Mucosa of descending colon (tissue), 3 donors: ENCODE results near the gene DPM2. TPM values are rescaled to one million over a fixed set of nuclear protein-coding genes. Genes with fewer than 3 reads are reported as not detected.

Source experiments
- ATAC-seq: fragments of 200-7000 bp; cut with Tn5 transposase; one replicate; pipeline ENCODE4 v1.9.1; 2020; ENCODE audit warnings: mild to moderate bottlenecking, moderate library complexity
- DNase-seq, 3 donors: peaks; one replicate each; pipeline ENCODE4 v3.0.0-alpha.2; 2020
- H3K36me3 ChIP-seq: fragments of 200-600 bp; one replicate; pipeline ENCODE4 v1.8.0; 2021; ENCODE audit warnings: low read depth, mild to moderate bottlenecking
- H3K4me1 ChIP-seq: fragments of 200-600 bp; one replicate; pipeline ENCODE4 v1.8.0; 2021; ENCODE audit warnings: low read depth, mild to moderate bottlenecking
- H3K4me3 ChIP-seq: fragments of 200-600 bp; one replicate; pipeline ENCODE4 v1.8.0; 2021; ENCODE audit warnings: mild to moderate bottlenecking
- H3K9me3 ChIP-seq: fragments of 200-600 bp; one replicate; pipeline ENCODE4 v1.8.0; 2021; ENCODE audit warnings: mild to moderate bottlenecking
- intact Hi-C, 2 donors: fragments of 100-400 bp; cut with DNase I in 1 of 2; cut with micrococcal nuclease in 1 of 2; formaldehyde crosslinking; loops; one replicate each; pipeline versions ENCODE4 v1.11.0 to v1.11.1; 2022; cut with DNase I, micrococcal nuclease
- total RNA-seq, 3 donors: library from RNA; stranded (reverse); fragmentation: NEBNext Ultra II Directional in 2 of 3; extraction: Animal tissue kit (Norgen Biotek cat#: 25700) in 2 of 3; gene quantifications; one replicate each; pipeline versions ENCODE4 v1.2.1 to v1.2.4, GENCODE V29; 2021 to 2023
- TF ChIP-seq, protein P1 (sequence below): fragments of 200-600 bp; IDR thresholded peaks from one replicate; pipeline ENCODE4 v1.8.0; 2022; ENCODE audit warnings: antibody characterized with exemption, mild to moderate bottlenecking
- donor health status: DM: no; HTN: no; CAD: no; lungs with moderate emphysema.
- donor health status: DM: no; HTN: no; CAD: no.
- donor health status: DM: no; HTN: yes; CAD: no.

The DPM2 gene
- total RNA-seq, 3 donors from 2014 or later: 23.0 to 30.4 (median 29.4) TPM

DNA sequence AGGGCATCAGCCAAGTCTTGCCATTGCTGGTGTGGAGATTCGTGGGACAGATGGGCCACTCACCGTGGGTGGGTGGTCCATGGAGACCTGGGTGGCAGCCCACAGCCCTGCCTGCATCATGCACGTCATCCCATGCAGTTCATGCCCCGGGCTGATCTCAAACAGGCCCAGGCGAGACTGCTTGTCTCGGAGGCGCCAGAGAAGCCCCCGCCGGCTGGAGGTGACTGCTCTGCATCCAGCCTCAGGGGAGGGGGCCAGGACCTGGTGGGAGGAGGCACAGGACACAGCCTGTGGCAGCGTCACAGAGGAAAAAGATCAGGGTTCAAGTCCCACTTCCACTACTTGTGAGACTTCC is 8.1 kb downstream of the DPM2 start:
- ATAC-seq (no peak), DNase-seq (no peak)
- H3K9me3 ChIP-seq: no peaks in the 10 kb centered on the region
- TF ChIP-seq, protein P1, sequence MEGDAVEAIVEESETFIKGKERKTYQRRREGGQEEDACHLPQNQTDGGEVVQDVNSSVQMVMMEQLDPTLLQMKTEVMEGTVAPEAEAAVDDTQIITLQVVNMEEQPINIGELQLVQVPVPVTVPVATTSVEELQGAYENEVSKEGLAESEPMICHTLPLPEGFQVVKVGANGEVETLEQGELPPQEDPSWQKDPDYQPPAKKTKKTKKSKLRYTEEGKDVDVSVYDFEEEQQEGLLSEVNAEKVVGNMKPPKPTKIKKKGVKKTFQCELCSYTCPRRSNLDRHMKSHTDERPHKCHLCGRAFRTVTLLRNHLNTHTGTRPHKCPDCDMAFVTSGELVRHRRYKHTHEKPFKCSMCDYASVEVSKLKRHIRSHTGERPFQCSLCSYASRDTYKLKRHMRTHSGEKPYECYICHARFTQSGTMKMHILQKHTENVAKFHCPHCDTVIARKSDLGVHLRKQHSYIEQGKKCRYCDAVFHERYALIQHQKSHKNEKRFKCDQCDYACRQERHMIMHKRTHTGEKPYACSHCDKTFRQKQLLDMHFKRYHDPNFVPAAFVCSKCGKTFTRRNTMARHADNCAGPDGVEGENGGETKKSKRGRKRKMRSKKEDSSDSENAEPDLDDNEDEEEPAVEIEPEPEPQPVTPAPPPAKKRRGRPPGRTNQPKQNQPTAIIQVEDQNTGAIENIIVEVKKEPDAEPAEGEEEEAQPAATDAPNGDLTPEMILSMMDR: no peak
- intact Hi-C loops: loop anchor here in 1 of 2 donors (10.0 kb wide), 1 partner anchor 335 kb away; no protein-coding TSS in a partner anchor
- H3K36me3 ChIP-seq: no peaks in the 10 kb centered on the region
- H3K4me3 ChIP-seq: no peak overlapping the region
- peaks cover 24% of the 10 kb centered on the region for H3K4me1 ChIP-seq

DNA sequence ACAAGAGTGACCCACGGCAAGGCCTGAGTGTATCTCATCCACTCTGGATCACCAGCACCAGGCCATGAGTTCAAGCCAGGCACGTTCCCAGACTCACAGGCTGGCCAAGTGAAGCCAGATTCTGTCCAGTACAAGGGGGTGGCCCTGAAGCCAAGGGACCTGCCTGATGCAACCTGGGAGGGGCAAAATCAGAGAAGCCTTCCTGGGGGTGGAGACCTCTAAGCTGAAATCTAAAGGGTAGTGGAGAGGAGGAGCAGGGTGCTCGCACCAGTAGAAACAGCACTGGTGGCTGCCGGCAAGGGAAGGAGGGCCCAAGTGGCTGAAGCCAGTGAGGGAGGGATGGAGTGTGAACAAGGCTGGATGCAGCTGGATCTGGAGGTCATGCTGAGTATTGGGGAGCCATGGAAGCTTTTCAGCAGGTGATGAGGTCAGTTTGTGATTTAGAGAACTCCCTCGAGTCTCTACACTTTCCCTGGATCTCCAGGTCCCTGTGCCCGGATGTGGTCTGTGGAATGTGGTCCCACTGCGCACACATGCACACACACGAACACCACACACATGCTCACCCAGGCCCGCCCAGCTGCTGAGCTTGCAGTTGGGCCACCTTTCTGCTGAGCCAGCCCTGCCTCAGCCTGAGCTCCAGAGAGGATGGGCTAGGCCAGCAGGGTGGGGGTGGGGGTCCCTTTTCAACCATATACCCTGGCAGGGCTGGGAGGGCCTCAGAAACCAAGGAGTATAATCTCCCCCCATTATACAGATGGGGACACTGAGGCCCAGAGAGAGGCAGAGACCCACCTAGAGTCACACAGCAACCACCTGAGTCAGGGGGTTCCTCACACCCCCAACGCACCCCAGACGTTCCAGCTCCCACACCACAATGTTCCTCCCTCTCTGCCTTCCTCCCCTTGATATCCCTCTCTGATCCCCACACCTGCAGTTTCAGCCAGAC is 8.7 kb downstream of the DPM2 start:
- Histone ChIP-seq H3K4me3 (no peak overlapping the region), H3K4me1 (peaks cover 24% of the 10 kb centered on the region), H3K9me3 (no peaks in the 10 kb centered on the region), H3K36me3 (no peaks in the 10 kb centered on the region)
- DNase-seq: no peak
- intact Hi-C loops: loop anchor here in 1 of 2 donors (10.0 kb wide), 1 partner anchor 334 kb away; no protein-coding TSS in a partner anchor
- TF ChIP-seq, protein P1: no peak
- no peak for ATAC-seq

DNA sequence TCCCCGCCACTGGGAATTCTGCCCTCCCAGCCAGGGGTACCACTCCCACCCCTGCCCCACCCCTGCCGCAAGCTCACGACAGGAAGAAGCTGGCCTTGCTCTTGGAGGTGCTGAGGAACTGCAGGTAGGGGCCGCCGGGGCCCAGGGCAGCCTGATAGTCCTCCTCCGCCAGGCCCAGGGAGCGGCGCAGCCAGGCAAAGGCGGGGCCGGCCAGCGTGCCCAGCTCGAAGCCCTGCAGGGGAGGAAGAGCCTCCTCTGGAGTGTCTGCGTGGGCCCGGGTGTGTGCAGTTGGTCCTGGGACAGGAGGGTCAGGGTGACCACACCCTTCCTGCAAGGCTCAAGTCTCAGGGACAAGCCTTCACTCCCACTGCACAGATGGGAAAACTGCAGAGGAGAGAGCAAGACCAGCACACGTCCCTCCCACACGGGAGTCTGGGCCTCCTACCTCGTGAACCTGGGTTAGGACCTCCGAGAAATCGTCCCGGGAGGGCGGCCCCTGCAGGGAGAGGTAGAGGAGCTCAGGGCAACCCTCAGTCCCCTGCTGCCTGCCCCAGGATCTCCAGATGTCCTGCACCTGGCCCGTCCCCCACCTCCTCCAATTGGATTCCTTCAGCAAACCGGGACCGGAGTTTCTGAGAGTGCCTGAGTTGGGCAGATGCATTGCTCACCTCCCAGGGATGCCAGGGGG is 9.5 kb downstream of the DPM2 start:
- DNase-seq (peak in 1 of 3 donors; percentile 67), ATAC-seq (peak; percentile 58)
- TF ChIP-seq, protein P1: no peak
- Histone ChIP-seq H3K4me1 (peaks cover 24% of the 10 kb centered on the region), H3K4me3 (no peak overlapping the region), H3K9me3 (no peaks in the 10 kb centered on the region), H3K36me3 (no peaks in the 10 kb centered on the region)
- intact Hi-C loops: loop anchor here in 1 of 2 donors (10.0 kb wide), 1 partner anchor 333 kb away; no protein-coding TSS in a partner anchor

DNA sequence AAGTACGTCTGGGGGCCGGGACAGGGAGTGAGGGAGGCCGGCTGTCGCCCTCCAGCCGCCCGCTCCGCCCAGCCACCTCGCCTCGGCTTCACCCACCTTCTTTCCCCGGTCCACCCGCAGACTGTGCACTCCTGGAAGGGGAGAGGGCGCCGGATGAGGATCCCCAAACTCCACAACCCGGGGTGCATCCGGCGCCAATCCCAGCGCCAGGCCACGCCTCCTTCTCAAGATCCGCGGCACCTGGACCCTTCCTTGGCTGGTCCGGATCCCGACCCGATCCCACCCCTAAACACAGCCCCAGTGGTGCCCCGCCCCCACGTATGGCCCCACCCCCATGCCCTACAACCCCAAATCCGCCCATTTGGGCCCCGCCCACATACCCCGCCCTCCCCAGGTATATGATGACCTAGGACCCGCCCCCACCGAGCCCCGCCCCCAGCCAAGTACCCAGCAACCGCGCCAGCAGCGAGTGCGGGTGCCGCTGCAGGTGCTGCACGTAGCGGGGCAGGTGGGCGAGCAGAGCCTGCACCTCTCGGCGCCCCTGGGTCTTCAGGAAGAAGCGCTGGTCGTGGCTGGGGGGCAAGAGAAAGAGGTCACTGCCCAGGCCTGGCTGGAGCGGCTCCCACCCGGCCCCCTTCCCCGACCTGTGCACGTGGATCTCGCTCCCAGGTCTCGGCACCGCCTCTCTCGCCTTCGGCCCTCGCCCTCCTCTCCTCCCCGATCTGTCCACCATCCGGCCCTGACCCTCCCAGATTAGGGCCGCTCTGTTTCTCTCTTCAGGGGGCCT is 10.3 kb downstream of the DPM2 start:
- intact Hi-C loops: loop anchor here in 1 of 2 donors (10.0 kb wide), 1 partner anchor 333 kb away; no protein-coding TSS in a partner anchor
- ATAC-seq (peak; percentile 74), DNase-seq (peak; percentile 86 to 91 (median 89))
- Histone ChIP-seq H3K4me1 (peaks cover 24% of the 10 kb centered on the region), H3K9me3 (no peaks in the 10 kb centered on the region), H3K36me3 (no peaks in the 10 kb centered on the region), H3K4me3 (no peak overlapping the region)
- TF ChIP-seq, protein P1: no peak

DNA sequence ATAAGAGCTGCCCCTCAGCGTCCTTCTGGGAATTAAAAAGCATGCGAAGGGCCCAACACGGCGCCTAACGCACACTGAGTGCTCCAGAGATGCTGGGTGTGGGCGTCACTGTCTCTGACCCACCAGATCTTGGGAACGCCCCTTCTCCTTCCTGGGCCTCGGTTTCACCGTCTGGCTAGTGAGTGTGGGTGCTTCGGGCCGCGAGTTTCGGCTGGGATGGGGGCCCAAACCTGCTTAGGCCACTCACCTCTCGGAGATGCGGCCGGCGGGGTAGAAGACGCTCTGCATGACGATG is 10.8 kb downstream of the DPM2 start:
- ATAC-seq: no peak
- no peak for DNase-seq
- Histone ChIP-seq H3K4me1 (peaks cover 26% of the 10 kb centered on the region), H3K9me3 (no peaks in the 10 kb centered on the region), H3K36me3 (no peaks in the 10 kb centered on the region), H3K4me3 (no peak overlapping the region)
- TF ChIP-seq, protein P1: no peak
- intact Hi-C loops: loop anchor here in 1 of 2 donors (10.0 kb wide), 1 partner anchor 332 kb away; no protein-coding TSS in a partner anchor
